Measurements from ENCODE around the gene ZNF79.

ZNF79 gene

DNA sequence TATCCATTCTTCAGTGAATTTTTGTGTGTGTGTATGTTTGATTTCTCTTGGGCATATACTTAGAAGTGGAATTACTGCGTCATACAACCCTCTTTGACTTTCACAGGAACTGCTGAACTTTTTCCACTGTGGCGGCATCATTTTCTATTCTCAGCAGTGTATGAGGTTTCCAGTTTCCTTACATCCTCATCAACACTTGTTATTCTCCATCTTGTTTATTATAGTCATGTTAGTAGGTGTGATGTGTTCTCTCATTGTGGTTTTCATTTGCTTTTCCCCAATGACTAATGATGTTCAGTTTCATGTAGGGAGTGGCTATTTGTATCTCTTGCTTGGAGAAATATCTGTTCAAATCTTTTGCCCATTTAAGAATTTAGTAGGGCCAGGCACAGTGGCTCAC is 2.6 kb downstream of the ZNF79 start:
- peak in 1 of 2 donors; percentile 45 for DNase-seq (ENCODE audit: low read depth in 2 of 2)

DNA sequence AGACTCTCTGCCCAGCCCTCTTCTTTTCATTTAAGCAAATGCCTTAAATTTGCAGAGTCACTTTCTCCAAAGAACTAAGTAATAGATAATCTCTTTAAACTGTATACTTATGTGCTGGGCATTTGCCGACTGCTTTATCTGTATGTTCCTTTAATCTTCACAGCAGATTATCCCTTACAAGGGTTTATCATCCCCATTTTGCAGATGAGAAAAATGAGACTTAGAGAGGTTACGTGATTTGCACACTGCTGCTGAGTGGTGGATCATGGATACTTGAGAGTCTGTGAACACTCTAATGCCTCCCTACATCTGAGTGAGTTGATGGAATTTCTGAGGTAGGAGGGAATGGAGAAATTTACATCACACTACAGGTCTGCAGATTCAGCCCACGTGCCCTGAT is 4.2 kb downstream of the ZNF79 start:
- DNase-seq (ENCODE audit: low read depth in 2 of 2): no peak

DNA sequence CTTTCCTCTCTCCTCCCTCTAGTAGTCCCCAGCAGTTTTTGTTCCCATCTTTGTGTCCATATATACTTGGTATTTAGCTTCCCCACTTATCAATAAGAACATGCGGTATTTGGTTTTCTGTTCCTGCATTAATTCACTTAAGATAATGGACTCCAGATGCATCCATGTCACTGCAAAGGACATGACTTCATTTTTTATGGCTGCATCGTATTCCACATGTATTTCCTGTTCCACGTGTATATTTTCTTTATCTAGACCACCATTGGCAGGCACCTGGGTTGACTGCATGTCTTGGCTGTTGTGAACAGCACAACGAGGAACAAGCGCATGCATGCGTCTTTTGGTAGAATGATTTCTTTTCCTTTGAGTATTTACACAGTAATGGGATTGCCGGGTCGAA is 6.2 kb downstream of the ZNF79 start:
- DNase-seq (ENCODE audit: low read depth in 2 of 2): no peak

DNA sequence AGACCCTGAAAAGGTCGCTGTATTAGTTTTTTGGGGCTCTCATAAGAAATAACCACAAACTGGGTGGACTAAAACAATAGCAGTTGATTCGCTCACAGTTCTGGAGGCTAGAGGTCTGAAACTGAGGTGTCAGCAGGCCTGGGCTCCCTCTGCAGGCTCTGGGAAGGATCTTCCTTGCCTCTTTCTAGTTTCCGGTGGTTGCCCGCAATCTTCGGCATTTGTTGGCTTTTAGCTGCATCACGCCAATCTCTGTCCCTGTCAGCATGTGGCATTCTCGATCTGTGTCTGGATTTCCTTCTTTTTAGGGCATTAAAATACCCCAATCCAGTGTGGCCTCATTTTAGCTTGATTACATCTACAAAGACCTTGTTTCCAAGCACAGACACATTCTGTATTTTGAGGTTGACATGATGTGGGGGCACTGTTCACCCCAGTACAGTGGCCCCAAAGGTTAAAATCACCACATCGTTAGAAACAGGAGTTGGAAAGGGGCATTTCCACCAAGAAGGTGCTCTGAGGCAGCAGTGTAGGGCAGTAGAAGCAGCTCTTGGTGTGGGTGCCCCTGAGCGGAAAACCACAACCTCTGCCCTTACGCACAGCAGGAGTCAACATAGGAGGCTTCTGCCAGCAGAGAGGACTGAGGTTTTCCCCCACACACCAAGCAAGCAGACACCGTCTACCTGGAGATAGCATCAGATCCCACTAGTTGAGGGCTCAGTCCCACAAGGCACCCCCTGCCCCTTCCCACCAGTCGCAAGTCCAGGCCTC is 13.5 kb downstream of the ZNF79 start:
- DNase-seq (ENCODE audit: low read depth in 2 of 2): no peak

DNA sequence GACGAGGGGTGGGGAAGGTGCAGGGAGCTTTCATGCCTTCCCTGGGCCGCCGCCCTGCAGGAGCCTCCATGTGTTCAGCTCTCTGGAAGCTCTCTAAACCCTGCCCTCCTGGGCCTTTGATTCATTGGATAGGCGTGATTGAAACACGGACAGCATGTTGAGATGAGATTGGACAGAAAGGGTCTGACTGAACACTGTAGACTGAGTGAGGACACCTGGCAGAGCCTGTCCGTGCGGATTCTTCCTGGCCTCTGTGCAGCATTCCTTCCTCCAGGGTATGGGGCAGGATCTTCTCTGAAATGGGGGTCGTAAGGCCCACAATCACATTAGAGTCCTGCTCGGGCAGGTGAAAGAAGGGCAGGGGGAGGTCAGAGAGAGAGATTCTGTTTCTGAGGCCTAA is 14.2 kb downstream of the ZNF79 start:
- DNase-seq (ENCODE audit: low read depth in 2 of 2): no peak

DNA sequence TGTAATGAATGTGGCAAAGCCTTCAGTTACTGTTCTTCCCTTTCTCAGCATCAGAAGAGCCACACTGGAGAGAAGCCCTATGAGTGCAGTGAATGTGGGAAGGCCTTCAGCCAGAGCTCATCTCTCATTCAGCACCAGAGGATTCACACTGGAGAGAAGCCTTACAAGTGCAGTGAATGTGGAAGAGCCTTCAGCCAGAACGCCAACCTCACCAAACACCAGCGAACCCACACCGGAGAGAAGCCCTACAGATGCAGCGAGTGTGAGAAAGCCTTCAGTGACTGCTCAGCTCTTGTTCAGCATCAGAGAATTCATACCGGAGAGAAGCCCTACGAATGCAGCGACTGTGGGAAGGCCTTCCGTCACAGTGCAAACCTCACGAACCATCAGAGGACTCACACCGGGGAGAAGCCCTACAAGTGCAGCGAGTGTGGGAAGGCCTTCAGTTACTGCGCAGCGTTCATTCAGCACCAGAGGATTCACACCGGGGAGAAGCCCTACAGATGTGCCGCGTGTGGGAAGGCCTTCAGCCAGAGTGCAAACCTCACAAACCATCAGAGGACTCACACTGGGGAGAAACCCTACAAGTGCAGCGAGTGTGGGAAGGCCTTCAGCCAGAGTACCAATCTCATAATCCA is 20.2 kb downstream of the ZNF79 start:
- no peak for DNase-seq (ENCODE audit: low read depth in 2 of 2)

DNA sequence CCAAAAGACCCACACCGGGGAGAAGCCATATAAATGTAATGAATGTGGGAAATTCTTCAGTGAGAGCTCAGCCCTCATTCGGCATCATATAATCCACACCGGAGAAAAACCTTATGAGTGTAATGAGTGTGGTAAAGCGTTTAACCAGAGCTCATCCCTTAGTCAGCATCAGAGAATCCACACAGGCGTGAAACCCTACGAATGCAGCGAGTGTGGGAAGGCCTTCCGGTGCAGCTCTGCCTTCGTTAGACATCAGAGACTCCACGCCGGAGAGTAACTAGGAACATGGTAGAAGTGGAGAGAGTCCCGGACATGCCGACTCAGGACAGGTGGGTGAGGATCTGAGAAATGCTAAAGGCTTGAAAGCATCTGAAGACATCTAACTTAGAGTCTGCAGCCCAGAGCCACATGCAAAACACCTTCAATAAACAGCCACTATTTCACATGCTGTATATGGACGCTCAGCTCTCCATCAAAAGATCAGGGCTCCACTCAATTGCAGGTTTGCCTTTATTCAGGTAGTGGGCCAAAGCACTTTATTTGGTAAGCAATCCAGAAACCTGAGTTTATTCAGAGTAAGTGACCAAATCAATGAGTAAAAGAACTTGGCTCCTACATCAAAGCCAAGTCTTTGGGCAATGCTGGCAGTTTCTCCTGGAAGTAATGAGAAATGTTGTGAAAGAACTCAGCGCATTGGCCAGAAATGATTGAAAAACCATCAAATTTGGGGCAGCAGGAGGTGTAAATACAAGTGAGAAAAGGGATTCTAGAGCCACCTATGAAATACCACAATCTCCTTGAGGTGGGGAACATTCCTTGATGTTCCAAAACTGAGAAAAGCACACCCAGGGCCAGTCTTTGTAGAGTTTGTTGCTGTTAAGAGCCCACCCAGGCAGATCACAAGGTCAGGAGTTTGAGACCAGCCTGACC is 21.0 kb downstream of the ZNF79 start:
- no peak for DNase-seq (ENCODE audit: low read depth in 2 of 2)

DNA sequence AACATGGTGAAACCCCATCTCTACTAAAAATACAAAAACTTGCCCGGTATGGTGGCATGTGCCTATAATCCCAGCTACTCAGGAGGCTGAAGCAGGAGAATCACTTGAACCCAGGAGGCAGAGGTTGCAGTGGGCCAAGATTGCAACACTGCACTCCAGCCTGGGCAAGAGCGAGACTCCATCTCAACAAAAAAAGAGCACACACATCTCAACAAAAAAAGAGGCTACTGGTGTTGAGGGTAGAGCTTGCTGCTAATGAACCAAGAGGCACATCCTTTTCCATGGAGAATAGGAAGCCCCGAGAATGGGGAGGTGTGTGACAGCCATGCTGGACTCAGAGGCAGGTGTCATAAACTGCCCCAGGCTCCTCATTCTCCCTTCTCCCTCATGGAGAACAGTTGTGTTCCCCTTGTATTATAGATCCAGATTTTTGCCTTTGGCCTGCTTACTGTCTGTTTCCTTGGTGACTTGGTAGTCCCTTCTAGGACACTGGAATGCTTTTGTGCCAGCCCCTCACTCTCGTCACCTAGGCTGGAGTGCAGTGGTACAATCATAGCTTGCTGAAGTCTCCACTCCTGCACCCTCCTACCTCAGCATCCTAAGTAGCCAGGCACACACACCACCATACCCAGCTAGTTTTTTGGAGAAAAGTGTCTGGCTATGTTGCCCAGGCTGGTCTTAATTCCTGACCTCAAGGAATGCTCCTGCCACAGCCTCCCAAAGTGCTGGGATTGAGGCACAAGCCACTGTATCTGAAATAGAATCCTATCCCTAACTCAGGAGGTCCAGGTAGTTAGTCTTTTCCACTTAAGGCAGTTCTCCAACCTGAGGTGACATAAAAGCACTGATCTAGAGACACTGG is 21.9 kb downstream of the ZNF79 start:
- no peak for DNase-seq (ENCODE audit: low read depth in 2 of 2)

DNA sequence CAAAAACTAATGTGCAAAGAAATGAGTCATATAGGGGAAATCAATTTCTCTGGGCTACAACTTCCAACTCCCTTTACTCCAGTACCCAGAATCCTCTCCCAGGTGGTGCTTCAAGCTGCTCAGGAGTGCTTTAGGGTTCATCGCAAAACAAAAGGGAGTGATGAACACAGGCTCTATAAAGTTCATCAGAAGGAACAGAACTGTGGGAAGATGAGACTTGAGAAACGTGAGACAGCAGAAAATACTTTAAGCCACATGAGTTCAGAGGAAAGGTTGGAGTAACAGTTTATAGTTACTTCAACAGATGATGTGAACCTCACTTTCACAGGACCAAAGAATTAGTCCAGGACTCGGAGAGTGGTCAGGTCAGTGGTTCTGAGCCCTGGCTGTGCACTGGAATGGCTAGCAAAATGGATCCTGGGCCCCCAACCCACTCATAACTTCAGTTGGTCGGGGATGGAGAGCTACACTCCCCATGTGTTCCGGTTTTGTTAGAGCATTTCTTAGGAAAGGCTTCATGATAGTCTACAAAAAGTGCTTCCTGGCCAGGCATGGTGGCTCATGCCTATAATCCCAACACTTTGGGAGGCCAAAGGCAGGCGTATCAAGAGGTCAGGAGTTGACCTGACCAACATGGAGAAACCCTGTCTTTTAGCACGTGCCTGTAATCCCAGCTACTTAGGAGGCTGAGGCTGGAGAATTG is 22.7 kb downstream of the ZNF79 start:
- DNase-seq (ENCODE audit: low read depth in 2 of 2): no peak

DNA sequence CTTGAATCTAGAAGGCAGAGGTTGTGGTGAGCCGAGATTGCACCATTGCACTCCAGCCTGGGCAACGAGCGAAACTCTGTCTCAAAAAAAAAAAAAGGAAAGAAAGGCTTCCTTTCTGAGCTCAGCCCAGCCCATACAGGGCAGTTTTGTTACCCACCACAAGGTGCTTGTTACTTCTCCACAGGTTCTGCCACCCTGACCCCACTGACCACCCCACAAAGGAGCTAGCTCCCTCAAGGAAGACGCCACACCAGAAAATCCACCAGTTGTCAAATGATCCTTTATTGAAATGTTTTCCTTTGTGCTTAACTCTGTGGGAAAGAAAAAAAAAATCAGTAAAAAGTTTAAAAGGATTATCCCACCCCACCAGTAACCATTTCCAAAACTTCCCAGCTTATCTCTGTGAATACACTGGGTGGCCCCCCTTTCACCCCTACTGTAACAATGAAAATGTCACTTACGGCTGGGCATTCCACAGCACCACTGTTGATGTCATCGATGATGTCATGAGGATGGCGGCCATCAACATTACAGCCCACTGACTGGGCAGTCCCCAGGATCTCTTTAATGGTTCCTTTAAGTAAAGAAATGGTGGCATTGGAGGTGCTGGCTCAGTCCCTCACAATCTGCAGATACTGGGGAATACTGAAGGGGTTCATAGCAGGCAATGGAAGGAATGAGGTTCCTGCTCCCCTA is 23.4 kb downstream of the ZNF79 start:
- DNase-seq (ENCODE audit: low read depth in 2 of 2): no peak

DNA sequence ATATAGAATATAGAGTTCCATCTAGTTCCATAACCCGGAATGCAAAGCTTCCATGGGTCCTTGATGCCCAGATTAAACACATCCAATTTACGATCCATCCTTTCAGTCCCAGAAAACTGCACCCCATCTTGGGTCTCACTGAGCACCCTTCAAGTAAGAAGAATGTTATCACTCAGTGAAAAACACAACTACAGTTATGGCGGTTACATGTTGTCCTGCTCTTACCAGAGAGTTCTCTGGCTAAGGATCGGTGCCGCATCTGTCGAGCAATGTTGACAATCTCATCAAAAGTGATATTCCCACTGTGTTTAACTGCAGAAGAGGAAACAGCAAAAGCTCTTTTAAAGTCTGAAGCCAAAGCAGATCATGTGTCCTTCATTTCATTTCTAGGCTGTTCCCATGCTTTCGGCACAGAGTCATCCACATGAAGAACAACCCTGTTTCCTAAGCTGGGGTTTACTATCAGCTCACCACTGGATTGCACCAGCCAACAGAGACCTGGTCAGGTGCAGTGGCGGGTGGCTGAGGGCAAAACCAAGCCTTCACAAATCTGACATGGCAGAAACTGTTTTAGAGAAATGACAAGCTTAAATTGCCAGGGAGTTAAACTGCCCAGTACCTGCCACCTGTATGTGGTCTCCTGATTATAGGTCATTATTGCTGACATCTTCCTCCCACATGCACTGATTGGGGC is 24.1 kb downstream of the ZNF79 start:
- no peak for DNase-seq (ENCODE audit: low read depth in 2 of 2)

DNA sequence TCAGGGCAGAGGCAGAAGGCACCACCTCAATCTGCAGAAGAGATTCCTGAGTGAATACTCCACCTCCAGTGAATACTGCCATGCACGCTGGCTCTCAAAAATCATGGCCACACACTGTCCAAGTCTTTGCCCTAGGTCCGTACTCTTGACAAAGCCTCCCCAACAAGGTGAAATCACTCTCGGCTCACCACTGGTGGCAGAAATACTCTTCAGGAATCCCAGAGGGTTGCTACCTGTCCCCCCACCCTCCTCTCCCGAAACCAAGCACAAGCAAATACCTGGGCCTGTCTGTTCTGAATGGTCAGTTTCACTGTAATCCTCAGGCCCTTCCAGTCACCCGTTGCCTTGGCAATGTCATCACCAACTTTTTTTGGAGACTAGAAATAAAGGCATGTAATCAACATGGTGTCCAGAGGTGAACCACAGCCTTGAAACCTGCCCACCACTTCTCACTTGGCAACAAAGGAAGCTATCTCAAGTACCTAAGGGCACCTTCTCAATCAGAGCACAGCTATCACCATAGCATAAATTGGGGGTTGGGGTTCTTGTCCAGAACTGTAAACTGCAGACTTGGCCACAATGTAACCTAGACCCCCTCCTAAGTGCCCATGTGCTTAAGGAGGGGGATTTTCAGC is 25.3 kb downstream of the ZNF79 start:
- DNase-seq (ENCODE audit: low read depth in 2 of 2): no peak

DNA sequence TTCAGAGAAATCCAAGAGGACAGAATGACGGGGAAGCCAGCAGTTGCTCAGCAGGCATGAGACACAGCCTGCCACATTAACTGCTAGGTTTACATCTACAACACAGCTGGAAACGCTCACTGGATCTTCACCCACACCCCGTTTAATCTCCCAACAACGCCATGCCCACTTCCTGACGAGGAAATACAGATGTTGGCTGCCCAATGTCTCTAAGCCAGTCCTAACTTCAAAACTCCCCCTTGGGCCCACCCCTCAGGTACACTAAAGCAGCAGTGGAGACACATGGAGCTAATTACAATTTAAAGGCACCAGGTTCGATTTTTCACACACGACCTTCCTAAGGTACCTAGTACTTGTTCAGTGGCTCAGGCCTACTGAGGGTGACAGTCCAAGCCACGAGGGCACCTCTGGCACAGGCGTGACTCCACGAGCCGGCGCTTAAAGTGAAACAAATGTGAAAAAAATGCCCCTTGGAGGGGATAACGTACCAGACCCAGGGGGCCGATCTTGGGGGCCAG is 26.1 kb downstream of the ZNF79 start:
- DNase-seq (ENCODE audit: low read depth in 2 of 2): no peak

DNA sequence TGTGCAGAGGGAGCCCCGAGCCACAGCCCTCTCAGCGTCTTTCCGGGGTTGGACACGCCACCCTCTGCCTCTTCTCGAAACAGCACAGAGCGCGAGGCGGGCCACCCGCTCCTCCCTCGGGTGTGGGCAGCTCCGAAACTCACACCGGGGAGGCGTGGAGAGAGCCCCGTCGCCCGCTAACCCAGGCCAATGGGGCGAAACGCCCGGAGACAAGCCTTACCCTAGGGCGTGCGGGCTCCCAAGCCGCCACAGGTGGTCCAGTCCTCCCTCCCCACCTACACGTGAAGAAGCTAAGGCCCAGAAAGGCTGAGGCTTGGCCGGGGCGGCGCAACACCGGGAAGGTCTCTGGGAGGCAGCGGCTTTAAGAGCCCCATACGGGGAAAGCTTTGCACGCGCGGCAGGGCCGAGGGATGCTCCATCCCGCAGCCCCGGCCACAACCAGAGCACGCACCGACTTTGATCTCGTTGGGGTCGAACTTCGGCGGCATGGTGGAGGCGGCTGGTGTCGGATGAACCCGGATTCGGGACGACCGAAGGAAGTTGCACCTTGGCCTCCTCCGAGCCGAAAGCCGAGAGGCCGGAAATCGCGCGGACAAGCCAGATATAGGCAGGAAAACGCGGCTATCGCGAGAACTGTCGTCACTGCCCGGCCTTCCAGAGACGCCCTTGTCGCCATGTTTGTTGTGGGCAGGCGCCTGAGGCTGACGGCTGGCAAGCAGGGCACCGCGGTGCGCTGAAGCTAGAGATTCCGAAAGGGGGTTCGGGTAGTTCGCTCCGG is 26.8 kb downstream of the ZNF79 start, which contains the start of the genes LRSAM1 and RPL12:
TSS of gene LRSAM1 (plus strand) at position 681 of the 778 bp plus-strand sequence. CDS start 3,018 bp downstream, outside the sequence.
TSS of gene RPL12 (minus strand) at position 577 of the 778 bp plus-strand sequence. CDS start at position 488, 89 bp downstream.
- peak; percentile 94 to 95 for DNase-seq (ENCODE audit: low read depth in 2 of 2)

DNA sequence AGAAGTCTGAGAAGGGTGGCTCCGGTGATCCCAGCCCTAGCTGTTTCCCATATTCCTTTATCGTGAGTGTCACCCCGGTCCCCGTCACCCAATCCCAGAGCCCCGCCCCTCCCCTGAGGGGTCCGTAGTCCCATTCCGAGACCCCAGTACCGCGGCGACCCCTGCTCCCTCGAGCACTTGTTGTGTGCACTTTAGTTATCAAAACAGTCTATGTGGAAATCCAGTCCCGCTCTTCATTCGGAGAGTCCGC is 27.4 kb downstream of the ZNF79 start:
- no peak for DNase-seq (ENCODE audit: low read depth in 2 of 2)

DNA sequence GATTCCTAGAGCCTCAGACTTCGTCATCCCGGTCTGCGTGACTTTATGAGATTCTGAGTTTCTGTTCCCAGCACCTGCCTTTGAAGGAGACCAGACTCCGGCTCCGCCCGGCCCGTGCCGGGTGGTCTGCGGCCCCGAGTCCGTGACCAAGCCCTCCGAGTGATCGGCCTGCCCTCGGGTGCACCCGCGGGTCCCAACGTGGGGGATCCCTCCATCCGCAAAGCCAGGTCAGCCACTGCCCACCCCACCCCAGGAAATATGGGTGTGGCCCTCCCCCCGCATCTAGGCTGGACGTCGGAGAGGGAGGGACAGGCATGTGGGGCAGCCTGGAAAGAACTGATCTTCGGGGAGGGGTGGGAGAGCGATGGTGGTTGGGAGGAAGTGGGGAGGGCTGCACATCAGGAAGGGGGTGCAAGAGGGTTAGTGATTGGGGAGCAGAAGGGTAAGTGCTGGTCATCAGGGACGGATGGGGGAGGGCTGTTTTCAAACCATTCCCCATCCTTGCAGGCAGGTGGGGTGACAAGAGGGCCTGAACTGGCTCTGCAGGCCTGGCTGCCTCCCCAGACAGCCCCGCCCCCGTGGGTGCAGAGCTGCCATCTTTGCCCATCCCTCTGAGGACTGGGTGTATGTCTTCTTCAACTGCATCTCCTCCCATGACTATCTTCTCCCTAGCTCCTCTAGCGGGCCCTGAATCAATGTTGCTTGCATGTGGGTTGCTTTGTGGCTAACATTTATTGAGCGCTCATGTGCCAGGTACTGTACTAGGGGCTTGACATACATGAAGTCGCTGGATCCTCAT is 27.9 kb downstream of the ZNF79 start:
- peak; percentile 38 to 40 for DNase-seq (ENCODE audit: low read depth in 2 of 2)

DNA sequence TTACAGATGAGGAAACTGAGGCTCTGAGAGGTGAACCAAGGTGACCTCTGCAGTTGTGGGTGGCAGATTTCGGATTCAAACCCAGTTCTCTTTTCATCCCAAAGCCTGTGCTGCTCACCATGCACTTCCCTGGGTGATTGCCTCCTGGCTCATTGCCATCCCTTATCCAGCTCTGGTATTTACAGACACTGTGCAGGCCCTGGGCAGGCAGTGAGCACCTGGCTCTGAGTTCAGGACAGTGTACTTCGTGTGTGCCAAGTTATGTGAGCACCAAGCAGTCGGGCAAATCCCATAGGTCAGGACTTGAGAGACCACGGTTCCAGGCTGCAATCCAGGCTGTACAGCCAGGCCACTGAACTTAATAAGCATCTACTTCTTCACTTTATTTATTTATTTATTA is 28.5 kb downstream of the ZNF79 start:
- no peak for DNase-seq (ENCODE audit: low read depth in 2 of 2)
